PC-9 (cell line): Measurements from ENCODE around the gene GRB2. TPM values are rescaled to one million over a fixed set of nuclear protein-coding genes. Genes with fewer than 3 reads are reported as not detected.

Source experiments
- BruUV-seq: library from RNA; stranded (reverse); fragments of 400-500 nt; replicated peaks from 2 replicates; lab custom pipeline; 2021; lab: Mats Ljungman, UMichigan
- CTCF ChIA-PET: fragments of 300-600 bp; sonication (Branson Sonifier 250); formaldehyde crosslinking; loops from one replicate; lab custom pipeline; 2022; ENCODE audit warnings: antibody characterized with exemption; lab: Charles Lee
- POLR2A ChIA-PET: fragments of 300-600 bp; sonication (Branson Sonifier 250); formaldehyde crosslinking; loops from one replicate; lab custom pipeline; 2022; ENCODE audit warnings: antibody characterized with exemption; ENCODE audit not compliant: unreplicated experiment; lab: Charles Lee
- DNase-seq, 2 experiments: peaks; one replicate each; pipeline versions ENCODE4 v3.0.0 to v3.0.0-alpha.2; 2015 to 2022; ENCODE audit warnings: mixed read lengths in 1 of 2
- H2AFZ ChIP-seq: fragments of 200-600 bp; sonication (generic); 2 replicates; pipeline ENCODE4 v1.8.1; 2017; ENCODE audit warnings: antibody characterized with exemption
- H3F3A ChIP-seq: fragments of 200-600 bp; sonication (generic); 2 replicates; pipeline ENCODE4 v1.8.1; 2017; ENCODE audit warnings: antibody characterized with exemption, mild to moderate bottlenecking, low read depth; ENCODE audit not compliant: insufficient read depth
- H3K27ac ChIP-seq: fragments of 200-600 bp; sonication (generic); 2 replicates; pipeline ENCODE4 v1.6.1; 2016; ENCODE audit warnings: mixed run types
- H3K27me3 ChIP-seq: fragments of 200-600 bp; sonication (generic); 2 replicates; pipeline ENCODE4 v1.6.1; 2016; ENCODE audit warnings: low read depth, mixed run types; ENCODE audit not compliant: insufficient read depth
- H3K36me3 ChIP-seq: fragments of 200-600 bp; sonication (generic); 2 replicates; pipeline ENCODE4 v1.6.1; 2016; ENCODE audit warnings: low read depth, mixed run types
- H3K4me1 ChIP-seq: fragments of 200-600 bp; sonication (generic); replicated peaks from 2 replicates; pipeline ENCODE4 v1.6.1; 2016; ENCODE audit warnings: mixed run types; ENCODE audit not compliant: insufficient read depth
- H3K4me2 ChIP-seq: fragments of 200-600 bp; sonication (generic); 2 replicates; pipeline ENCODE4 v1.6.1; 2017; ENCODE audit warnings: mixed run types
- H3K4me3 ChIP-seq: fragments of 200-600 bp; sonication (generic); 2 replicates; pipeline ENCODE4 v1.6.1; 2016; ENCODE audit warnings: mixed run types
- H3K79me2 ChIP-seq: fragments of 200-600 bp; sonication (generic); 2 replicates; pipeline ENCODE4 v1.6.1; 2017; ENCODE audit warnings: low read depth, mixed run types
- H3K9me2 ChIP-seq: fragments of 200-600 bp; sonication (generic); 2 replicates; pipeline ENCODE4 v1.8.1; 2017; ENCODE audit warnings: mild to moderate bottlenecking; ENCODE audit not compliant: insufficient read depth
- H3K9me3 ChIP-seq: fragments of 200-600 bp; sonication (generic); 2 replicates; pipeline ENCODE4 v1.8.1; 2016; ENCODE audit warnings: low read depth; ENCODE audit not compliant: insufficient read depth
- H4K20me1 ChIP-seq: fragments of 200-600 bp; sonication (generic); 2 replicates; pipeline ENCODE4 v1.8.1; 2017; ENCODE audit not compliant: insufficient read depth
- EZH2 ChIP-seq: fragments of 200-600 bp; sonication (generic); IDR thresholded peaks from 2 replicates; pipeline ENCODE4 v1.8.0; 2017; ENCODE audit warnings: antibody characterized with exemption, low read depth
- intact Hi-C: fragments of 100-400 bp; cut with micrococcal nuclease; formaldehyde crosslinking; loops from one replicate; pipeline ENCODE4 v1.10.0; 2022; ENCODE audit not compliant: unreplicated experiment
- total RNA-seq: library from RNA; stranded (reverse); gene quantifications from 2 replicates; pipeline ENCODE4 v1.2.3, GENCODE V29; 2021
- TF ChIP-seq, protein P1 (sequence below): fragments of 200-600 bp; sonication (generic); conservative IDR thresholded peaks from 2 replicates; pipeline ENCODE4 v1.6.1; 2017; ENCODE audit warnings: mixed run types, antibody characterized with exemption, mild to moderate bottlenecking, moderate library complexity

The GRB2 gene
- total RNA-seq, 1 experiment from 2014 or later = 75.3 TPM

DNA sequence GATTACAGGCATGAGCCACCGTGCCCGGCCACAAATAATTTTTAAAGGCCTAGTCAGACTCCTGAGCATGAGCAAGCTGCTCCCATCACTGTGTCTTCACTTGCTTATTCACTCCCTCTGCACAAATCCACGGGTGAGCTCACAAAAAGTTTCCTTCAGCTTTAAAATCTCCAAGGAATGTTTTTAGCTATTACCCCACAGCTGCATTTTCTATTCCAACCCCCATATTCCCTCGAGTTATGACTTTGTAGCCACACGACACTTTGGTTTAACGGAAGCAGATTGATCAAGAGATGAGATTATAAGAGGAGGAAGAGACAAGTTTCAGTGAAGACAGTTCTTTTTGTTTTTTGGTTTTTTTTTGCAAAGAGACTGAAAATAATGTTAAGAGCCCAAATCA, 67.1 kb downstream of the GRB2 start:
- no peak overlapping the region for H3K4me3 ChIP-seq
- H3F3A ChIP-seq = peaks cover 20% of the 10 kb centered on the region; the same call in 1 of the 2 replicates
- H3K4me1 ChIP-seq = no peaks in the 10 kb centered on the region
- no peak overlapping the region for H3K4me2 ChIP-seq
- DNase-seq = no peak
- H4K20me1 ChIP-seq = peaks cover 35% of the 10 kb centered on the region
- ChIA-PET POLR2A (no interaction called here), CTCF (no interaction called here)
- H3K27me3 ChIP-seq = no peaks in the 10 kb centered on the region
- no peaks in the 10 kb centered on the region for H3K36me3 ChIP-seq
- H3K79me2 ChIP-seq = peaks cover 35% of the 10 kb centered on the region
- no peaks in the 10 kb centered on the region for H3K9me2 ChIP-seq
- intact Hi-C loops = no loop called here
- H3K27ac ChIP-seq = no peak overlapping the region
- H2AFZ ChIP-seq = no peak overlapping the region
- BruUV-seq = no TSS peak
- no peaks in the 10 kb centered on the region for H3K9me3 ChIP-seq
- TF ChIP-seq, protein P1, sequence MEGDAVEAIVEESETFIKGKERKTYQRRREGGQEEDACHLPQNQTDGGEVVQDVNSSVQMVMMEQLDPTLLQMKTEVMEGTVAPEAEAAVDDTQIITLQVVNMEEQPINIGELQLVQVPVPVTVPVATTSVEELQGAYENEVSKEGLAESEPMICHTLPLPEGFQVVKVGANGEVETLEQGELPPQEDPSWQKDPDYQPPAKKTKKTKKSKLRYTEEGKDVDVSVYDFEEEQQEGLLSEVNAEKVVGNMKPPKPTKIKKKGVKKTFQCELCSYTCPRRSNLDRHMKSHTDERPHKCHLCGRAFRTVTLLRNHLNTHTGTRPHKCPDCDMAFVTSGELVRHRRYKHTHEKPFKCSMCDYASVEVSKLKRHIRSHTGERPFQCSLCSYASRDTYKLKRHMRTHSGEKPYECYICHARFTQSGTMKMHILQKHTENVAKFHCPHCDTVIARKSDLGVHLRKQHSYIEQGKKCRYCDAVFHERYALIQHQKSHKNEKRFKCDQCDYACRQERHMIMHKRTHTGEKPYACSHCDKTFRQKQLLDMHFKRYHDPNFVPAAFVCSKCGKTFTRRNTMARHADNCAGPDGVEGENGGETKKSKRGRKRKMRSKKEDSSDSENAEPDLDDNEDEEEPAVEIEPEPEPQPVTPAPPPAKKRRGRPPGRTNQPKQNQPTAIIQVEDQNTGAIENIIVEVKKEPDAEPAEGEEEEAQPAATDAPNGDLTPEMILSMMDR = no peak
- no peak for TF ChIP-seq EZH2

DNA sequence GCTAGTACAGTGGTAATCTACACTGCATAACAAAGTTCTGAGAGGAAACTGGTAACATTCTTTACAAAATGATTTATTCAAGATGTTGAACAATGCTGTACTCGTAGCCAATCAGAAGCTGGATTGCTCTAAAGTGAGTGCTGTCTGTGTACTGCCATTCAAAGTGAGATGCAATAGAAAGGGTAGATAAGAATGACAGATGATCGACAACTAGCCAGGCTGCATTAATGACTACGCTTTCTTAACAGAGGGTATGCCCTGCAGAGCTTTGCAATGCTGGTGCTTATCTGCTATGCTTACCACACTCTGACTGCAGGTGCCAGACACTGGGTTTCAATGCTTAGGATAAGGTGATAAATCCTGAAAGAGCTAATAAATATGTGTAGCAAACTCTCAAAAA, 70.2 kb downstream of the GRB2 start:
- Histone ChIP-seq H4K20me1 (peaks cover 34% of the 10 kb centered on the region), H2AFZ (no peak overlapping the region), H3K36me3 (no peaks in the 10 kb centered on the region), H3K4me3 (no peak overlapping the region), H3K27me3 (no peaks in the 10 kb centered on the region), H3K4me1 (no peaks in the 10 kb centered on the region), H3K9me3 (no peaks in the 10 kb centered on the region), H3K27ac (no peak overlapping the region), H3K79me2 (peaks cover 30% of the 10 kb centered on the region), H3F3A (peaks cover 19% of the 10 kb centered on the region; the same call in 1 of the 2 replicates), H3K4me2 (no peak overlapping the region), H3K9me2 (no peaks in the 10 kb centered on the region)
- intact Hi-C loops = no loop called here
- no peak for DNase-seq
- POLR2A ChIA-PET = no interaction called here
- BruUV-seq = no TSS peak
- TF ChIP-seq, protein P1 = no peak
- TF ChIP-seq EZH2 = no peak
- CTCF ChIA-PET = interaction anchor here (0.5 to 1.4 kb wide), 2 partner anchors 13 to 310 kb away, joined by 3 to 4 read pairs; no protein-coding TSS in a partner anchor

DNA sequence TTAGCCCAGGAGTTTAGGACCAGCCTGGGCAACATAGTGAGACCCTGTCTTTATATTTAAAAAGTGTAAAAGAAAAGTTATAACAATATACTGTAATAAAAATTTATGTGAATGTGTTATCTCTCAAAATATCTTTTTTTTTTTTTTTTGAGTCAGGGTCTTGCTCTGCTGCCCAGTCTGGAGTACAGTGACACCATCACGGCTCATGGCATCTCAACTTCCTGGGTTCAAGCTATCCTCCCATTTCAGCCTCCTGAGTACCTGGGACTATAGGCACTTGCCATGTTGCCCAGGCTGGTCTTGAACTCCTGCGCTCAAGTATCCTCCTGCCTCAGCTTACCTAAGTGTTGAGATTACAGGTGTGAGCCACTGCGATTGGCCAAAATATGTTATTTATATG, 70.8 kb downstream of the GRB2 start:
- no peak overlapping the region for H2AFZ ChIP-seq
- DNase-seq = no peak
- no peaks in the 10 kb centered on the region for H3K9me2 ChIP-seq
- POLR2A ChIA-PET = no interaction called here
- no peak for TF ChIP-seq EZH2
- TF ChIP-seq, protein P1 = no peak
- intact Hi-C loops = no loop called here
- BruUV-seq = no TSS peak
- H3K4me2 ChIP-seq = no peak overlapping the region
- CTCF ChIA-PET = no interaction called here
- H3K27ac ChIP-seq = no peak overlapping the region
- H4K20me1 ChIP-seq = peaks cover 32% of the 10 kb centered on the region
- no peaks in the 10 kb centered on the region for H3K4me1 ChIP-seq
- H3K9me3 ChIP-seq = no peaks in the 10 kb centered on the region
- H3K27me3 ChIP-seq = no peaks in the 10 kb centered on the region
- no peaks in the 10 kb centered on the region for H3K36me3 ChIP-seq
- H3K79me2 ChIP-seq = peaks cover 30% of the 10 kb centered on the region
- peaks cover 17% of the 10 kb centered on the region; the same call in 1 of the 2 replicates for H3F3A ChIP-seq
- H3K4me3 ChIP-seq = no peak overlapping the region
